ENCODE data around the gene ZNF790.

The ZNF790 gene

DNA sequence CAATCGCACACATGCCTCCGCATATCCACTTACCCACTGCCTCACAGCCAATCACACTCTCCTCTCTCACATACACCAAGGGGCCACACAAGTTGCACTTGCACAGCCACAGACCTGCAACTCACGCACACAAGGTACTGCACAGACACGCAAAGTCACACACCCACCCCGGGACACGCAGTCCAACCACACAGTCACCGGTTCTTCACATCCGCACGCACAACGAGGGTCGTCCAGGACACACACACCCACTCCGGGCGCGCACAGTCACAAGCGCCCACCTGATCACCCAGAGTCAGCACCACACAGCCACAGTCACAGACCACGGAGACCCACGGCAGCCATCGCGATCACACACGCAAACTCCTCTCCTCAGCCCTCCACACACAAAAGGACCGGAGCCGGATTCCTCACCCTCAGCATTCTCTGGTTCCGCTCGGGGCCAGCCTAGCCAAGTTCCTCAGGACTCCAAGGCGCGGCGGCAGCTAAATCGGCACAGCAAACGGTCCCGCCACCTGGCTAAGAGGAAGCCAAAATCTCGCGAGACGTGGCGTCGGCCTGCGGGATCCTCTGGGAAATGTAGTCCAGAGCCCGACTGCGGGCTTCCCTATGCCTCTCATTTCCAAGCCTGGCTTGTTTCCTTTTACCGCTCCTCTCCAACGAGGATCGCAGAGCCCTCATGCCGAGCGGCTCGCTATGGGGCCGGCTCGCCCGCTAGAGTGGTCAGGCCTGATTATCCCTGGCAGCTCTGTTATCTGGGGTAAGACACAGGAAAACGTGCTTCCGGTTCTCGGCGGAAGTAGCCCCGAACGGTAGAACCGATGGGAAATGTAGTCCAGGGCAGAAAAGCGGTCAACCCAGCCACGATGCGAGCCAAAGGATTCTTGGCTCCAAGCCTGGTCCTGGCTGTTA, 65.6 kb downstream of the ZNF790 start, which contains the start of gene ZNF850:
ZNF850 (minus strand) TSS at position 497 of the 912 bp plus-strand sequence. CDS start 10,201 bp downstream, outside the sequence.
- ATAC-seq: peak; percentile 94
- peak; percentile 93 for DNase-seq

DNA sequence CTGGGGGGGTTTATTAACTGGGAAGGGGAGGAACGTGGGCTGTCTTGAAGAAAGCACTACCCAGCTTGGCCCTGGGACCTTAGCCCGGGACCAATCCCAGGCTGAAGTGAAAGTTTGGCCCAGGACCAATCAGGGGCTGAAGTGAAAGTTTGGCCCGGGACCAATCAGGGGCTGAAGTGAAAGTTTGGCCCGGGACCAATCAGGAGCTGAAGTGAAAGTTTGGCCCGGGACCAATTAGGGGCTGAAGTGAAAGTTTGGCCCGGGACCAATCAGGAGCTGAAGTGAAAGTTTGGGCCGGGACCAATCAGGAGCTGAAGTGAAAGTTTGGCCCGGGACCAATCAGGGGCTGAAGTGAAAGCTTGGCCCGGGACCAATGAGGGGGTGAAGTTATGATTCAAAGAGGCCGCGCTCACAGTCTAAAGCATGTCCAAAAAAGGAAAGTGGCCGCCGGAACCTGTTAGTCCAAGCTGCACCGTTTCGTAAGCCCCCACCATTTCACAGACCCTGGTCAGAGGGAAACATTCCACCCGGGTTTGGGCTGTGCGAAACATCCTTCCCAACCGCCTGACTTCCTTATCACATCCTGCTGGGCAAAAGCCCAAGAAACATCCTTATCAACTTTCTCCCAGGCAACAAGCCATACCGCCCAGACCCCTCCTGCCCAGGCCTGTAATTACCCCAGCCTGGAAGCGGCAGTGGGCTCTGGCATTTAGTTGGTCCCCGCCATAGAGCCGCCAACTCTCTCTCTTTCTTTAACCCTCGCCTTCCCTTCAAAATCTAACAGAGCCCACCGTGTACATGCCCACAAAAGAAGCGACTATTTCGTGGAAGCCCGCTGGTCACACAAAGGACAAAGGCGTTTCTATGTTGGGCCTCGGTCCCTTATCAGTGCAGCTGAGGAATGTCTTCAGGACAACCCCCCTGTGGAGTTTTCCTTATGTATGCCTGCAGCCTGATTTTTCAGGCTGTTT, 66.6 kb downstream of the ZNF790 start:
- ATAC-seq: peak; percentile 30
- DNase-seq: peak; percentile 56
